Mesenchymal stem cell (in vitro differentiated cells and primary cell): ENCODE measurements around the gene PLXNC1.

Source experiments
- DNase-seq: peaks from one replicate; pipeline ENCODE4 v3.0.0-alpha.2; 2013
- H2AFZ ChIP-seq: one replicate; pipeline ENCODE4 v1.6.1; 2013; ENCODE audit warnings: low read depth, mild to moderate bottlenecking, control low read depth, inconsistent platforms, low read length, moderate library complexity
- H2AK5ac ChIP-seq: 2 replicates; pipeline ENCODE4 v1.6.1; 2013; ENCODE audit warnings: low read length, moderate library complexity, mild to moderate bottlenecking, inconsistent platforms; ENCODE audit not compliant: severe bottlenecking
- H2BK120ac ChIP-seq: one replicate; pipeline ENCODE4 v1.6.1; 2013; ENCODE audit warnings: low read depth, mild to moderate bottlenecking, inconsistent platforms, low read length, moderate library complexity
- H2BK12ac ChIP-seq, 2 experiments: one replicate each; pipeline ENCODE4 v1.6.1; 2013; ENCODE audit warnings: inconsistent platforms in 2 of 2, low read length in 2 of 2, mild to moderate bottlenecking in 2 of 2, moderate library complexity in 2 of 2, control low read depth in 1 of 2
- H2BK15ac ChIP-seq: one replicate; pipeline ENCODE4 v1.6.1; 2013; ENCODE audit warnings: mild to moderate bottlenecking, low read depth, inconsistent platforms; ENCODE audit not compliant: poor library complexity, severe bottlenecking
- H2BK5ac ChIP-seq: 2 replicates; pipeline ENCODE4 v1.6.1; 2013; ENCODE audit warnings: low read depth, mild to moderate bottlenecking, low read length, control low read depth, inconsistent platforms; ENCODE audit not compliant: poor library complexity, severe bottlenecking
- H3K14ac ChIP-seq, 2 experiments: one replicate each; pipeline ENCODE4 v1.6.1; 2013; ENCODE audit warnings: inconsistent platforms in 2 of 2, low read length in 2 of 2, control low read depth in 1 of 2, mild to moderate bottlenecking in 1 of 2, moderate library complexity in 1 of 2
- H3K18ac ChIP-seq, 2 experiments: one replicate each; pipeline ENCODE4 v1.6.1; 2013; ENCODE audit warnings: inconsistent platforms in 2 of 2, low read length in 2 of 2, control low read depth in 1 of 2, low read depth in 1 of 2, mild to moderate bottlenecking in 1 of 2
- H3K23ac ChIP-seq, 2 experiments: one replicate each; pipeline ENCODE4 v1.6.1; 2013; ENCODE audit warnings: inconsistent platforms in 2 of 2, low read length in 2 of 2, mild to moderate bottlenecking in 2 of 2, moderate library complexity in 2 of 2, control low read depth in 1 of 2
- H3K27ac ChIP-seq: 2 replicates; pipeline ENCODE4 v1.5.1; 2013; ENCODE audit warnings: mild to moderate bottlenecking, moderate library complexity, low read length, control low read depth, inconsistent platforms; ENCODE audit not compliant: poor library complexity, severe bottlenecking
- H3K27me3 ChIP-seq, 2 experiments: 2 replicates each; pipeline versions ENCODE4 v1.6.1 to v1.7.0; 2013; ENCODE audit warnings: low read length in 2 of 2, mild to moderate bottlenecking in 2 of 2, moderate library complexity in 2 of 2, control low read depth in 1 of 2, inconsistent platforms in 1 of 2; ENCODE audit not compliant: control insufficient read depth in 1 of 2, insufficient read depth in 1 of 2
- H3K36me3 ChIP-seq, 2 experiments: 2 replicates each; pipeline versions ENCODE4 v1.6.1 to v1.7.0; 2013; ENCODE audit warnings: low read length in 2 of 2, control low read depth in 1 of 2, inconsistent platforms in 1 of 2, low read depth in 1 of 2, mild to moderate bottlenecking in 1 of 2; ENCODE audit not compliant: insufficient read depth in 2 of 2, control insufficient read depth in 1 of 2
- H3K4ac ChIP-seq, 2 experiments: one replicate each; pipeline ENCODE4 v1.6.1; 2013; ENCODE audit warnings: inconsistent platforms in 2 of 2, low read length in 2 of 2, mild to moderate bottlenecking in 2 of 2, moderate library complexity in 2 of 2, control low read depth in 1 of 2, low read depth in 1 of 2
- H3K4me1 ChIP-seq: 2 replicates; pipeline ENCODE4 v1.6.1; 2013; ENCODE audit warnings: low read depth, low read length, control low read depth; ENCODE audit not compliant: control insufficient read depth, insufficient read depth
- H3K4me2 ChIP-seq: 2 replicates; pipeline ENCODE4 v1.6.1; 2013; ENCODE audit warnings: low read length, mild to moderate bottlenecking, inconsistent platforms; ENCODE audit not compliant: poor library complexity, severe bottlenecking
- H3K4me3 ChIP-seq, 2 experiments: 2 replicates each; pipeline versions ENCODE4 v1.5.1 to v1.7.0; 2013; ENCODE audit warnings: low read length in 2 of 2, mild to moderate bottlenecking in 2 of 2, control low read depth in 1 of 2, low read depth in 1 of 2; ENCODE audit not compliant: insufficient read depth in 1 of 2
- H3K79me1 ChIP-seq: replicated peaks from 2 replicates; pipeline ENCODE4 v1.6.1; 2013; ENCODE audit warnings: mild to moderate bottlenecking, control low read depth, low read length, inconsistent platforms; ENCODE audit not compliant: poor library complexity, severe bottlenecking
- H3K9ac ChIP-seq: 2 replicates; pipeline ENCODE4 v1.7.0; 2013; ENCODE audit warnings: mild to moderate bottlenecking, low read length, moderate library complexity
- H3K9me3 ChIP-seq: 2 replicates; pipeline ENCODE4 v1.7.0; 2013; ENCODE audit warnings: mild to moderate bottlenecking, low read length; ENCODE audit not compliant: control insufficient read depth
- H4K8ac ChIP-seq: one replicate; pipeline ENCODE4 v1.6.1; 2013; ENCODE audit warnings: inconsistent platforms, mild to moderate bottlenecking, low read length, moderate library complexity
- H4K91ac ChIP-seq: one replicate; pipeline ENCODE4 v1.6.1; 2013; ENCODE audit warnings: mild to moderate bottlenecking, low read length, inconsistent platforms
- WGBS: methylation state at CpG from one replicate; pipeline ENCODE4 v1.1.7; 2013; ENCODE audit warnings: mixed read lengths; 5-methylcytosine and 5-hydroxymethylcytosine counted together

Gene PLXNC1

GRCh38 chr12:94151582-94151981, 3.2 kb downstream of the PLXNC1 start:
- no peak overlapping the region for H4K91ac ChIP-seq
- 64% methylated on average over 8 of the region's 8 CpGs for WGBS
- no peak overlapping the region for H2BK5ac ChIP-seq
- peaks cover 24% of the 10 kb centered on the region for H3K4me1 ChIP-seq
- H3K9me3 ChIP-seq = no peaks in the 10 kb centered on the region
- no peak overlapping the region for H4K8ac ChIP-seq
- no peak overlapping the region for H2BK12ac ChIP-seq
- no peak overlapping the region for H2BK120ac ChIP-seq
- H3K18ac ChIP-seq = no peak overlapping the region
- no peak overlapping the region for H2AFZ ChIP-seq
- H3K9ac ChIP-seq = no peak overlapping the region
- H2AK5ac ChIP-seq = no peak overlapping the region
- H3K27ac ChIP-seq = no peak overlapping the region
- no peak for DNase-seq
- H3K14ac ChIP-seq = no peak overlapping the region
- no peak overlapping the region for H3K4me2 ChIP-seq
- H3K4me3 ChIP-seq = no peak overlapping the region
- H3K4ac ChIP-seq = no peak overlapping the region
- H3K23ac ChIP-seq = no peak overlapping the region
- peaks cover 63 to 78% of the 10 kb centered on the region in 2 experiments for H3K27me3 ChIP-seq
- no peaks in the 10 kb centered on the region for H3K79me1 ChIP-seq
- no peak overlapping the region for H2BK15ac ChIP-seq
- H3K36me3 ChIP-seq = no peaks in the 10 kb centered on the region

DNA sequence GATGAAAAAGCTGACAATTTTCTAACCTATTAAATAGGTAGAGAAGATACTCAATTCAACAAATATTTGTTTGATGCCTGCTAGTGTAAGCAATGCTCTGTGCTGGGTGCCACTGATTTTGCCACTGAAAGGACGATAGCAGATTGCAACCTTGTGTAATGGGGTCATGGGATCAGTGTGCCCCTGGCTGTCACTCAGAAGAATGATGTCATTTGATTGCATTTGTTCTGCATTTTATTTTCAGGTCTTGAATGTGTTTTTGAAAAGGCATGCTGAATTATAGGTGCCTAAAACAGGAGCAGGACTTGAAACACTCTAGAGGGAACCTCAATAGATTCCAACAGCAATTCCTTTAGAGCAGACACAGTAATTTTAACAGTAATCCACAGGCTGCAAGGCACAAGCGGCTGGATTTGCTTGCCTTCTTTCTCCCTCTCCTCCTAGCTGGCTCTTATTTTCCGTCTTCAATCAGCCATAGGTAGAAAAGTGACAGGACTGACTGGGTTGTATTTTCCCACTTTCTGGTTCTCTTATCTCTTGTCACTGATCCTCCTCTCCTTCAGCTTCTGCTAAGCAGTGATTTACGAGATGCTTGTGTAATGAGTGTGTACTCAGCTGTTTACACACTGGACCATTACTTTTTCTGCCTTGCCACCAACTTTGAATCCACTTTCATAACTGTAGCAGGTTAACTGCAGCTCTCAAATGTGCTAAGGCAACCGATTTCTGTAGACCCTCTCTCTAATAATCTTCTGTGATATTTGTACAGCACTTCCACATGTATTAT, 4.1 kb downstream of the PLXNC1 start:
- H3K23ac ChIP-seq = no peak overlapping the region
- 53% methylated on average over 3 of the region's 5 CpGs for WGBS
- H3K4me3 ChIP-seq = no peak overlapping the region

DNA sequence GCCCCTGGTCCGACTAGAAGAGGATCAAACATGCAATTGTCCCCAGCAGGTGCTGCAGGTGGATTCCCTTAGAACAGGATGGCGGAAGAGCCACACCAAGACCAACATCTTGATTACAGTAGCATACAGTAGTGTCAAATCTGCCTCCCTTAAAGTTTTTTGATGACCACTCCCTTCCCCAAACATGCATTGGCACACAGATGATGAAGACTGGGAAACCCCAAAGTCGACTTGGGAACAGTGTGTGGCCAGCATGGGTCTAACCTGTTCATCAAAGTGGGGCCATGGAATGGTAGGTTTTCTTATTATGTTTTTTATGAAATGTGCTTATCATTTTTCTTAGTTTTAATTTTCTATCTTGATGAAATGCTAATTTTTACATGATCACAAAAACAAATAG, 8.8 kb downstream of the PLXNC1 start:
- no peaks in the 10 kb centered on the region for H3K36me3 ChIP-seq
- no peak overlapping the region for H3K4me3 ChIP-seq
- H3K9me3 ChIP-seq = no peaks in the 10 kb centered on the region
- H4K8ac ChIP-seq = no peak overlapping the region
- H2BK5ac ChIP-seq = no peak overlapping the region
- no peak overlapping the region for H3K4me2 ChIP-seq
- no peak overlapping the region for H2AFZ ChIP-seq
- peaks cover 2% of the 10 kb centered on the region for H3K4me1 ChIP-seq
- no peak overlapping the region for H2BK120ac ChIP-seq
- 83% methylated on average over 3 of the region's 3 CpGs for WGBS
- H3K27ac ChIP-seq = no peak overlapping the region
- no peak overlapping the region for H3K18ac ChIP-seq
- peaks cover 20 to 35% of the 10 kb centered on the region in 2 experiments for H3K27me3 ChIP-seq
- H2BK12ac ChIP-seq = no peak overlapping the region
- no peak overlapping the region for H3K9ac ChIP-seq
- H3K14ac ChIP-seq = no peak overlapping the region
- no peaks in the 10 kb centered on the region for H3K79me1 ChIP-seq
- no peak overlapping the region for H2AK5ac ChIP-seq
- H4K91ac ChIP-seq = no peak overlapping the region
- H2BK15ac ChIP-seq = no peak overlapping the region
- no peak overlapping the region for H3K4ac ChIP-seq
- no peak for DNase-seq
- H3K23ac ChIP-seq = no peak overlapping the region

More for the DNA sequence above, 4.1 kb downstream of the PLXNC1 start:
- H4K8ac ChIP-seq = no peak overlapping the region
- H3K79me1 ChIP-seq = no peaks in the 10 kb centered on the region
- no peak overlapping the region for H2AK5ac ChIP-seq
- no peak overlapping the region for H4K91ac ChIP-seq
- H2BK120ac ChIP-seq = no peak overlapping the region
- no peak overlapping the region for H2BK5ac ChIP-seq
- no peak overlapping the region for H2BK12ac ChIP-seq
- H3K27ac ChIP-seq = no peak overlapping the region
- H3K18ac ChIP-seq = no peak overlapping the region
- H3K4me1 ChIP-seq = peaks cover 24% of the 10 kb centered on the region
- H3K36me3 ChIP-seq = no peaks in the 10 kb centered on the region
- H3K27me3 ChIP-seq = peaks cover 54 to 69% of the 10 kb centered on the region in 2 experiments
- no peaks in the 10 kb centered on the region for H3K9me3 ChIP-seq
- no peak overlapping the region for H2AFZ ChIP-seq
- DNase-seq = peak; percentile 52
- no peak overlapping the region for H3K14ac ChIP-seq
- no peak overlapping the region for H3K9ac ChIP-seq
- H3K4me2 ChIP-seq = no peak overlapping the region
- H3K4ac ChIP-seq = no peak overlapping the region
- no peak overlapping the region for H2BK15ac ChIP-seq

DNA sequence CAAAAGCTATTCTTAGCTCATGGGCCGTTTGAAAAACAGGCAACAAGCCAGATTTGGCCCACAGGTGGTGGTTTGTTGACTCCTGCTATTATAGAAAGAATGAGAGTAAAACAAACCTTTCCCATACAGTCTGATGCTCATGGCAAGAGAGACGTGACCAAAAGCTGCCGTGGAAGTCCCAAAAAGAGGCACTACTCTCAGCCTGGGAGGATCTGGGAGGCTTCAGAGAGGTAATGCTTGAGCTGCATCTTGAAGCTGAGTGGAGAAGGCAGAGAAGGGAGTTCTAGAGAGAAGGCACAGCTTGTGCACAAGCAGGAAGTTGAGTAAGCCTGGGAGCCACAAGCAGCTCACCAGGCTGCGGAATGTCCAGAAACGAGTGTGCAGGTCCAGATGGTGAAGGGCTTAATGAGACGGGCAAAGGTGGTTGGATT, 9.6 kb downstream of the PLXNC1 start:
- H3K4me1 ChIP-seq = peaks cover 2% of the 10 kb centered on the region
- H2BK120ac ChIP-seq = no peak overlapping the region
- H2BK12ac ChIP-seq = peak overlapping the region in 1 of 2 experiments; percentile 40
- no peaks in the 10 kb centered on the region for H3K36me3 ChIP-seq
- H2AFZ ChIP-seq = peak overlapping the region; percentile 53
- H3K9me3 ChIP-seq = no peaks in the 10 kb centered on the region
- no peak overlapping the region for H4K8ac ChIP-seq
- no peak for DNase-seq
- H3K14ac ChIP-seq = no peak overlapping the region
- no peak overlapping the region for H3K23ac ChIP-seq
- no peak overlapping the region for H2BK5ac ChIP-seq
- no peak overlapping the region for H3K4ac ChIP-seq
- no peak overlapping the region for H3K27ac ChIP-seq
- H3K4me3 ChIP-seq = no peak overlapping the region
- no peaks in the 10 kb centered on the region for H3K79me1 ChIP-seq
- H2AK5ac ChIP-seq = no peak overlapping the region
- WGBS = 75% methylated on average over 4 of the region's 6 CpGs
- H3K27me3 ChIP-seq = peaks cover 14 to 27% of the 10 kb centered on the region in 2 experiments
- H3K18ac ChIP-seq = no peak overlapping the region
- no peak overlapping the region for H3K4me2 ChIP-seq
- no peak overlapping the region for H3K9ac ChIP-seq
- no peak overlapping the region for H4K91ac ChIP-seq
- no peak overlapping the region for H2BK15ac ChIP-seq
